GM21381 (cell line): ENCODE results near the gene SLC50A1.

ENCODE experiments used
- ATAC-seq: cut with Tn5 transposase; IDR thresholded peaks from one replicate; pipeline ENCODE4 v1.9.1; 2021; ENCODE audit warnings: mild to moderate bottlenecking, moderate library complexity; ENCODE audit not compliant: unreplicated experiment

SLC50A1 gene

DNA sequence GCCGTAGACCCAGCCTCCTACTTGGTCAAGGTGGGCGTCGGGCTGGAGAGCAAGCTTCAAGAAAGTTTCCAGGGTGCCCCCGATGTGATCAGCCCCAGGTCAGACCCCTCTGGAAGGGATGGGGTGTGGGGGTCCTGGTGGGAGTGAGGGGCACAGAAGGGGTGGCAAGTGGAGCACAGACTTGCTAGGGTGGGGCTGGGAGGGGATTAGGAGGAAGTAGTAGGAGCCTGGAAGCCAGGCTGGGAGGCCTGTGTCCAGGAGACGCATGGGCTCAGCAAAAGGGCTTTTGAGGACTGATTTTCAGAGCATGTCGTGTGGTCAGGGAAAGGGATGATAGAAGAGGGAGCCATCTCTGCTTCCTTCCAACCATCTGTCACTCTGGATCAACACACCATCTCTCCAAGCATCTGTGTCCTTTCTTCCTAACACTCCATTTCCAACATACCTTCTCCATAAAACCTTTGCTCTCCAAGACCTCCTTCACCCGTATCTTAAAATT is 46.4 kb downstream of the SLC50A1 start:
- no peak for ATAC-seq

DNA sequence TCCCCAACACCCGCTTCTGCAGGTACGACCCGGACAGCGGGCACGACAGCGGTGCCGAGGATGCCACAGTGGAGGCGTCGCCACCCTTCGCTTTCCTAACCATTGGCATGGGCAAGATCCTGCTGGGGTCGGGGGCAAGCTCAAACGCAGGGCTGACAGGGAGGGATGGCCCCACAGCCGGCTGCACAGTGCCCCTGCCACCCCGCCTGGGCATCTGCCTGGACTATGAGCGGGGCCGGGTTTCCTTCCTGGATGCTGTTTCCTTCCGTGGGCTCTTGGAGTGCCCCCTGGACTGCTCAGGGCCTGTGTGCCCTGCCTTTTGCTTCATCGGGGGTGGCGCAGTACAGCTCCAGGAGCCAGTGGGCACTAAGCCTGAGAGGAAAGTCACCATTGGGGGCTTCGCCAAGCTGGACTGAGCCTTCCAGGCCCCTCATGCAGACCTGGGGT is 48.1 kb downstream of the SLC50A1 start:
- no peak for ATAC-seq

DNA sequence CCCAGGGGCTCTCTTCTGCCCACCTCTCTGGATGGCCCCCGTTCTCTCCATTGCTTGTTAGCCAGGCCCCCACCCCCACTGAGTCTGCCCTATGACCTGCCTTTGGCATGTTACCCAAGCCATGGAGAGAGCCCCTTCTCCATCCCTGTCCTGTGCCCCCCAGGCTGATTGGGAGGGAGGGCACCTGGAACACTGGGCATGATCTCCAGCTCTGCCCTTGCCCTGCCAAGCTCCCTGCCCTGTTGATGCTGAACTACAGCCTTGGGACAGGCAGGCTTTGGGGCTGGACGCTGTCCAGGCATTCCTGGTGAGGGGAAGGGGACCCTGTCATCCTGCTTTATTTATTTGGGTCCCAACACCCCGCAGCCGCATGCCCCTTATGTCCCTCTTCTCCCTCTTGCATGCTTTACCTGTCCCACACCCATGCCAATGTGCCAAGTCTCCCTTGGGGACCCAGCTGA is 48.7 kb downstream of the SLC50A1 start:
- ATAC-seq, result no peak

DNA sequence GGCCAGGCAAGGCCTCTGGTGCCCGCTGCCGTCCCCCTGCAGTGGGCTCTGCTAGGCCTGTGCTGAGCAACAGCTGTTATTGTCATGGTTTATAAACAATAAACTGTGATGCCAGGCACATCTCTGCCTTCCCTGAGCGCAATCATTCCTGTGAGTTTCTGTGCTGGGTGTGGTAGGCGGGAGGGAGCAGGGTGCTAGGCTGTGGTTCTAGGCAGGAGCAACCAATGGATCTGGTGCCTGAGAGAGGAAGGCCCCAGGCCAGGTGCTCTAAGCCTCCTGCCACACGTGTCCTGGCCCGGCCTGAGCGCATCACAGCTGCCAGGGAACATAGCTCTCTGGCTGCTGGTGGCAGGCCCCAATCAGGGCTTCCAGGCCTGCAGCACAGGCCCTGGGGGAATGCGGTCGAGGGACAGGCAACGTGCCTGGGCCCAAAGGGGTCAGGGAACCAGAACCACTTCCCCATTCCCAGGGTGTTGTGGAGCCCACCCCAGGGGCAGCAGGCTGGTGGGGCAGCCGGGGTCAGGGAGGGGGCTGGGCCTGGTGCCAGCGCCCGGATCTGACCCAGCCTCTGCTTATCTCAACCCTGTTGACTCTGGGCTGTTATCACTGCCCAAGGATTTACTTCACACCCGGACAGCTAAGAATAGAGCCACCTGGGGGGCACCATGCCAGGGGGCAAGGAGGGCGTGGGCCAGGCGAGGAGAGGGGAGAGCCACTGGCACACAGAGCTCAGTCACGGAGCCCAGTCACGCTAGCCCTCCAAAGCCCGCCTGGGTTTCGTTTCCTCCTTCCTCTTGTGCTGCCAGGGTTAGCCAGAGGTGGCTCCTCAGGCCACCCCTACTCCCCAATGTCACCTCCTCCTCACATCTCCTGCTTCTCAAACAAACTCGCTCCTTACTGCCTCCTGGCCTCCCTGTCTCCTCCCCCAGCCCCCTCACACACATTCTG is 49.5 kb downstream of the SLC50A1 start:
- peak; percentile 70 for ATAC-seq

DNA sequence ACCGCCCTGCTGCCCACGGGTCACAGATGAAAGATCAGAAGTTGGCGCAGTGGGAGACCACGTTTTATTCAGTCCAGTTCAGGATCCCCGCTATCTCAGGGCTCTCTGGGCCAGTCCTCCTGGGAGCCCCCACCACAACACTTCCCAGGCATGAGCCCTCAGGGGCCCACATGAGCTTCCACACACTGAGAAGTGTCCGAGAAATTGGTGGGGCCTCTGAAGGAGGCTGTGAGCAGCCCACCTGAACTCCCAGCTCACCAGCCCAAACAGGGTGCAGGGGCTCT is 50.1 kb downstream of the SLC50A1 start:
- ATAC-seq, result no peak

DNA sequence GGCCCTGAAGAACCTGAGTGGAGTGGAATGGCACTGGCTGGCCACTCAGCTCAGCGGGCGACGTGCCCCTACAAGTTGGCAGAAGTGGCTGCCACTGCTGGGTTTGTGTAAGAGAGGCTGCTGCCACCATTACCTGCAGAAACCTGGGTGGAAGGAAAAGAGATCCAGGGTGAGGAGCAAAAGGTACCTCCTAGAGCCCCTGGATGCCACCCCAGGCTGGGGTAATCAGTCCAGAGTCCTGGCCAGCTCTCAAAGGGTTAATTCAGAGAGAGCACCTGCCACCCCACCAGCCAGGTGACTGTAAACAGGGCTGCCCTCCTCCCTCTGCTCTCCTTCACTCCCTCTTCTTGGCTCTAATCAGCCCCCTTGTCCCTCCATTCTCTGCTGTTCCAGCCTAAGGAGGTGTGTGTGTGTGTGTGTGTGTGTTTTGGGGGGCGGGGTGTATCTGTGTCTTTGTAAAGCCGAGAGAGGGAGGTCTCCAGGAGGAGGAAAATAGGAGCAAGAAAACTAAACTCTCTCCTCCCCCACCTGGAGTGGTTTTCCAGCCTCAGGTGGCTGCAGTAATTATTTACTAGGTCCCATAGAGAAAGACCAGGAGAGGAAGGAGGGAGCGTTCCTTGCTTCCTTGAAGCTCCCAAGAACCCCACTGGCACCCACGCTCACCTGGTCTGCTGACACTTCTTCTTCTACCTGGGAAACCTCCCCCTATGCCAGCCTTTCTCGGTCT is 50.6 kb downstream of the SLC50A1 start:
- ATAC-seq, result no peak

DNA sequence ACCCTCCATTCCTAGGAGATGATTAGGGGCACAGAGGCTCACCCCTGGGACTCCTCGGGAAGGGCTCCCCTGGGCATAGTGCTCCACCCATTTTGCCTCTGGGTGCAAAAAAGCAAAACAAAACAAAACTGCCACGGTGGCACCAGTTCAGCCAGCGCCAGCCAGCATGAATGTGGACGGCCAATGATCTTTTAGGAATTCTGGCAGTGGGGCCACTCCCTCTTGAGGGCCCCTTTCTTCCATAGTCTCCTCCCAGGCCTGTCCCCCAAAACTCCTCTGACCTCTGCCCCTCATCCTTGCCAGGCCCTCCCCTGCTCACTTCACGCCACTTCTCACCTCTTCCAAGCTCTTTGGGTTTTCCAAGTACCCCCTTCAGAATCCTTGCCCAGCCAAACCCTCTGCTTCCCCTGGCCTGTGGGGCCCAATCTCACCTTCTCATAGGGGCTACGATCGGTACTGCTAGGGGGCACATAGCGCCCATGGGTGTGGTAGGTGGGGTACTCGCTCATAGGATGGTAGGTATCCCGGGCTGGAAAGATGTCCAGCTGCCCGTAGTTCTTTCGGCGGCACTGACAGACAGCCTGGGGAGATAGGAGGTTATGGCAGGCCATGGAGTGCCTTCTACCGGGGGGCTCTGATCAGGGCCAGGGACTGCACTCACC is 51.3 kb downstream of the SLC50A1 start:
- no peak for ATAC-seq

DNA sequence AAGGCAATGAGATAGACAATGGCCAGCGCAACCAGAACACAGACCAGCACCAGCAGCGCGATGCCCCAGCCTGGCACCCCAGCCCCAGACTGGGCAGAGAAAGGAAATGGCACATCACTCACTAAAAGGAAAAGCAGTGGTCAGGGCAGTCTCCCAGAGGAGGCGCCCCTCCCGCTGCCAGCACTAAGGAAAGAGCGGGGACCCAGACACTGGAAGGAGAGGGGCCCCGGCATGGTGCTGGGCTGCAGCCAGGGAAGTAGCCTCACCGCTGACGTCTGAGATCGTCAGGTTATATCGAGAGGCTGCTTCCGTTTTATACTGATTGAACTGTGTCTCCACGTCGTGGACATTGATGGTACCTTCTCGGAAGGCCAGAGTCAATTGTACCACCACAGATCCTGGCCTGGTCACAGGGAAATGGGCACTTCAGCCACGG is 51.8 kb downstream of the SLC50A1 start:
- ATAC-seq, result no peak

DNA sequence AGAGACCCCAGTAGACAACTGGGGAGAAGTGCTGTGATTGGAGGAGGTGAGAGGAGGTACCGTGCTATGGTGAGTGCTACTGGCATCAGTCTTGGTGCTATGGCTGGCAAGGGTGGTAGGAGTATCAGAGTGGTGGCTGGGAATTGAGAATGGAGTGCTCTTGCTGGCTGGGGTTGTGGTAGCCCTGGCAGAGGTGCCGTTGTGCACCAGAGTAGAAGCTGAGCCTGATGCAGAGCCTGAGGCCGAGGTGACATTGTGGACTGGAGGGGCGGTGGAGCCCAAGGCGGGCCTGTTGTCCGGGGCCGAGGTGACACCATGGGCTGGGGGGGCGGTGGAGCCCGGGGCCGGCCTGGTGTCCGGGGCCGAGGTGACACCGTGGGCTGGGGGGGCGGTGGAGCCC is 52.6 kb downstream of the SLC50A1 start:
- ATAC-seq, result no peak
